GM12878 (cell line): ENCODE results near the gene LMF1. TPM values are rescaled to one million over a fixed set of nuclear protein-coding genes. Genes with fewer than 3 reads are reported as not detected.

Experiments
- ATAC-seq: fragments of 200-7000 bp; cut with Tn5 transposase; 3 replicates; pipeline ENCODE4 v1.9.1; 2020; ENCODE audit warnings: mild to moderate bottlenecking, moderate library complexity
- BruUV-seq: library from RNA; stranded (reverse); fragments of 400-500 nt; replicated peaks from 2 replicates; lab custom pipeline; 2021; lab: Mats Ljungman, UMichigan
- CTCF ChIA-PET: fragments of 300-600 bp; sonication (Branson Sonifier 250); formaldehyde crosslinking; extraction: SDS; loops from one replicate; lab custom pipeline; 2021; ENCODE audit warnings: inconsistent platforms; lab: Yijun Ruan, JAX
- POLR2A ChIA-PET: fragments of 350-600 bp; formaldehyde crosslinking; extraction: SDS; loops from one replicate; lab custom pipeline; 2021; ENCODE audit warnings: inconsistent platforms; lab: Charles Lee
- RAD21 ChIA-PET: fragments of 300-600 bp; sonication (Branson Sonifier 250); formaldehyde crosslinking; loops from one replicate; lab custom pipeline; 2023; ENCODE audit warnings: antibody characterized with exemption; ENCODE audit not compliant: unreplicated experiment; lab: Charles Lee
- SMC1A ChIA-PET: fragments of 300-600 bp; sonication (Branson Sonifier 250); formaldehyde crosslinking; loops from one replicate; lab custom pipeline; 2023; ENCODE audit not compliant: unreplicated experiment, uncharacterized antibody; lab: Charles Lee
- DNase-seq: peaks from one replicate; pipeline ENCODE4 v3.0.0-alpha.2; 2011; ENCODE audit warnings: low read depth, low spot score
- FAIRE-seq: peaks from 3 replicates; lab custom pipeline; 2011; peaks lifted over from hg19 to GRCh38; lab: Jason Lieb, UNC
- H2AFZ ChIP-seq: 2 replicates; pipeline ENCODE4 v1.6.0; 2011; ENCODE audit warnings: low read depth, low read length, control low read depth; ENCODE audit not compliant: control insufficient read depth
- H3K27ac ChIP-seq: 2 replicates; pipeline ENCODE4 v1.5.1; 2011; ENCODE audit warnings: control low read depth; ENCODE audit not compliant: control insufficient read depth, insufficient read depth
- H3K27me3 ChIP-seq, 2 experiments: replicated peaks in 1 of 2; 2 replicates each; pipeline versions ENCODE4 v1.6.0 to v1.6.1; 2011; ENCODE audit warnings: low read length in 1 of 2; ENCODE audit not compliant: control insufficient read depth in 2 of 2, insufficient read depth in 2 of 2
- H3K36me3 ChIP-seq, 2 experiments: 2 replicates each; pipeline ENCODE4 v1.5.1; 2011; ENCODE audit warnings: low read length in 1 of 2; ENCODE audit not compliant: control insufficient read depth in 2 of 2, insufficient read depth in 2 of 2
- H3K4me1 ChIP-seq: 2 replicates; pipeline ENCODE4 v1.6.1; 2011; ENCODE audit warnings: mild to moderate bottlenecking, low read length, moderate library complexity, mixed read lengths; ENCODE audit not compliant: control insufficient read depth, insufficient read depth
- H3K4me2 ChIP-seq: 2 replicates; pipeline ENCODE4 v1.6.0; 2011; ENCODE audit warnings: control low read depth; ENCODE audit not compliant: control insufficient read depth, insufficient read depth
- H3K4me3 ChIP-seq: fragments of 200-600 bp; sonication (generic); 2 replicates; pipeline ENCODE4 v1.5.1; 2016
- H3K79me2 ChIP-seq: 2 replicates; pipeline ENCODE4 v1.6.0; 2011; ENCODE audit warnings: low read length; ENCODE audit not compliant: control insufficient read depth, insufficient read depth
- H3K9ac ChIP-seq: 2 replicates; pipeline ENCODE4 v1.8.0; 2011; ENCODE audit warnings: low read length, control low read depth, mixed read lengths; ENCODE audit not compliant: control insufficient read depth, insufficient read depth
- H3K9me3 ChIP-seq: replicated peaks from 3 replicates; pipeline ENCODE4 v1.5.1; 2011; ENCODE audit warnings: mild to moderate bottlenecking, low read length; ENCODE audit not compliant: control insufficient read depth, insufficient read depth
- H4K20me1 ChIP-seq: 2 replicates; pipeline ENCODE4 v1.6.0; 2011; ENCODE audit not compliant: control insufficient read depth, insufficient read depth
- ASH2L ChIP-seq: fragments of 300-600, 200-600 bp; sonication (generic); IDR thresholded peaks from 2 replicates; pipeline ENCODE4 v1.6.1; 2017; ENCODE audit warnings: low read depth, mild to moderate bottlenecking, borderline replicate concordance
- CREM ChIP-seq: IDR thresholded peaks from 2 replicates; pipeline ENCODE4 v1.6.1; 2014; ENCODE audit warnings: antibody characterized with exemption, low read depth
- ESRRA ChIP-seq: IDR thresholded peaks from 2 replicates; pipeline ENCODE4 v1.6.1; 2012; ENCODE audit warnings: mild to moderate bottlenecking, low read length, improper control_type of control experiment
- EZH2 ChIP-seq: IDR thresholded peaks from 2 replicates; pipeline ENCODE4 v1.6.1; 2012; ENCODE audit warnings: low read depth, mild to moderate bottlenecking, control low read depth, inconsistent platforms, low read length, borderline replicate concordance; ENCODE audit not compliant: control insufficient read depth
- HDAC2 ChIP-seq: fragments of 200-600 bp; sonication (generic); IDR thresholded peaks from 2 replicates; pipeline ENCODE4 v1.6.1; 2017
- JUND ChIP-seq: IDR thresholded peaks from 2 replicates; pipeline ENCODE4 v1.6.1; 2012; ENCODE audit warnings: low read depth, mild to moderate bottlenecking, low read length, improper control_type of control experiment, moderate library complexity
- KDM1A ChIP-seq: fragments of 200-600 bp; sonication (generic); IDR thresholded peaks from 2 replicates; pipeline ENCODE4 v1.6.1; 2016; ENCODE audit warnings: borderline replicate concordance
- KLF5 ChIP-seq: fragments of 450-650 bp; IDR thresholded peaks from 2 replicates; pipeline ENCODE4 v1.6.1; 2014; ENCODE audit warnings: mild to moderate bottlenecking; ENCODE audit not compliant: partially characterized antibody
- MYB ChIP-seq: fragments of 150-350 bp; IDR thresholded peaks from 2 replicates; pipeline ENCODE4 v1.6.1; 2014; ENCODE audit warnings: mild to moderate bottlenecking, low read depth, low read length, borderline replicate concordance
- NFXL1 ChIP-seq: fragments of 450-650 bp; IDR thresholded peaks from 2 replicates; pipeline ENCODE4 v1.6.1; 2017; ENCODE audit warnings: antibody characterized with exemption, mild to moderate bottlenecking, borderline replicate concordance
- PML ChIP-seq: IDR thresholded peaks from 2 replicates; pipeline ENCODE4 v1.6.1; 2012; ENCODE audit warnings: low read length, inconsistent platforms
- POLR2AphosphoS5 ChIP-seq: IDR thresholded peaks from 2 replicates; pipeline ENCODE4 v1.6.1; 2011; ENCODE audit warnings: mild to moderate bottlenecking, low read length, inconsistent platforms
- RBBP5 ChIP-seq: fragments of 200-600 bp; sonication (generic); conservative IDR thresholded peaks from 2 replicates; pipeline ENCODE4 v1.6.1; 2016
- RUNX3 ChIP-seq: IDR thresholded peaks from 2 replicates; pipeline ENCODE4 v1.6.1; 2012; ENCODE audit warnings: low read length, inconsistent platforms
- SKIL ChIP-seq: fragments of 450-650 bp; IDR thresholded peaks from 2 replicates; pipeline ENCODE4 v1.6.1; 2017; ENCODE audit warnings: mild to moderate bottlenecking, low read depth, inconsistent platforms; ENCODE audit not compliant: poor library complexity, severe bottlenecking
- SMAD5 ChIP-seq: IDR thresholded peaks from 2 replicates; pipeline ENCODE4 v1.6.1; 2016; ENCODE audit warnings: antibody characterized with exemption, low read depth
- WGBS: methylation state at CpG from one replicate; pipeline ENCODE4 v1.1.6; 2016; ENCODE audit warnings: low lambda C conversion rate; ENCODE audit not compliant: insufficient replicate concordance, insufficient coverage; ENCODE audit errors: missing lambda C conversion rate; 5-methylcytosine and 5-hydroxymethylcytosine counted together
- in situ Hi-C: fragments of 300-500 bp; cut with MboI; formaldehyde crosslinking; loops from 9 replicates; pipeline ENCODE4 v1.14.3; 2018; ENCODE audit warnings: mixed read lengths
- intact Hi-C: fragments of 100-400 bp; cut with micrococcal nuclease; formaldehyde crosslinking; loops from one replicate; pipeline ENCODE4 v1.14.2; 2022; ENCODE audit not compliant: unreplicated experiment
- polyA plus RNA-seq, 11 experiments: library from polyadenylated mRNA; depleted of rRNA in 4 of 11; unstranded in 6 of 11; stranded (reverse) in 5 of 11; fragments of >200 nt; fragmentation: Nextera tagmentation in 4 of 11; fragmentation: Illumina TruSeq in 1 of 11; extraction: Ambion mirVana in 4 of 11; extraction: Trizol in 1 of 11; gene quantifications; 1 replicate in 1 of 11; 2 replicates in 10 of 11; pipeline versions ENCODE4 v1.2.1 to v1.2.3, GENCODE V29; 2011 to 2016; ENCODE audit warnings: inconsistent platforms in 2 of 11, missing spikeins in 2 of 11, low read depth in 1 of 11
- total RNA-seq, 4 experiments: library from RNA; depleted of rRNA in 3 of 4; stranded (reverse); fragments of >200 nt in 3 of 4; fragmentation: Illumina TruSeq in 1 of 4; extraction: Trizol in 1 of 4; gene quantifications; 2 replicates each; pipeline versions ENCODE4 v1.2.1 to v1.2.3, GENCODE V29; 2013 to 2021
- TF ChIP-seq, protein P1 (sequence below): fragments of 450-650 bp; IDR thresholded peaks from 2 replicates; pipeline ENCODE4 v1.6.1; 2016; ENCODE audit warnings: mild to moderate bottlenecking

Gene LMF1
- total and polyA plus RNA-seq, 10 of the 15 experiments (the other 5 are each of a cell fraction or from before 2014, with no cell fraction given), result 0.18 to 3.2 (median 1.4) TPM; not detected in 1

DNA sequence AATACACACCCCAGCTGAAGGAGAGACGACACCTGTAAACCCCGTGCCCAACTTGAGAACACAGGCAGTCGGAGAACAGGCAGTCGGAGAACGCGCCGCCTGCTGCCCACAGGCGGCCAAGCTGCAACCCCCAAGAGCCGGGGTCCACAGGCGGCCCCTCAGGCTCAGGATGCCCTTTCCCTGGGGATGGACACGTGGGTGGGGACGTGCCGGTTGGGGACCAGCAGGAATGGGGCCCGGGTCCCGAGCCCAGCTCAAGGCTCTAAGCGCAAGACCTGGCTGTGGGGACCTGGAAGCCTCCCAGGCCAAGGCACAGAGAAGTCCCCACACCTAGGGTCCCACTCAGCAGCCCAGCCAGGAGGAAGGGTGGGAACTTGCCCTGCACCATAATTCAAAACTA lies 90.8 kb downstream of the LMF1 start:
- Histone ChIP-seq H3K4me1 (peaks cover 4% of the 10 kb centered on the region; the same call in 1 of the 2 replicates), H3K27me3 (no peaks in the 10 kb centered on the region), H3K9ac (no peak overlapping the region), H2AFZ (no peak overlapping the region), H3K79me2 (no peaks in the 10 kb centered on the region), H3K4me2 (no peak overlapping the region), H3K4me3 (no peak overlapping the region), H3K36me3 (no peaks in the 10 kb centered on the region), H4K20me1 (no peaks in the 10 kb centered on the region), H3K27ac (no peak overlapping the region), H3K9me3 (no peaks in the 10 kb centered on the region; the same call in 1 of the 3 replicates)
- DNase-seq, result no peak
- TF ChIP-seq KDM1A (no peak), CREM (no peak), RUNX3 (no peak), NFXL1 (no peak), SMAD5 (no peak), KLF5 (no peak)
- ATAC-seq, result no peak
- intact Hi-C loops (no loop called here), in situ Hi-C loops (no loop called here)
- FAIRE-seq, result no peak
- 71% methylated on average over 16 of the region's 16 CpGs for WGBS
- BruUV-seq, result no TSS peak
- POLR2A ChIA-PET, result no interaction called here
- SMC1A ChIA-PET, result no interaction called here
- RAD21 ChIA-PET, result no interaction called here
- CTCF ChIA-PET, result no interaction called here

- no TSS peak for BruUV-seq
- Histone ChIP-seq H4K20me1 (no peaks in the 10 kb centered on the region), H3K36me3 (no peaks in the 10 kb centered on the region), H3K9me3 (no peaks in the 10 kb centered on the region; the same call in 1 of the 3 replicates), H2AFZ (no peak overlapping the region), H3K79me2 (no peaks in the 10 kb centered on the region), H3K4me2 (no peak overlapping the region), H3K27me3 (no peaks in the 10 kb centered on the region), H3K9ac (no peak overlapping the region), H3K27ac (no peak overlapping the region), H3K4me1 (peaks cover 4% of the 10 kb centered on the region; the same call in 1 of the 2 replicates), H3K4me3 (no peak overlapping the region)
- ATAC-seq, result no peak
- ChIA-PET POLR2A (no interaction called here), SMC1A (no interaction called here), RAD21 (no interaction called here), CTCF (no interaction called here)
- intact Hi-C loops, result no loop called here
- no peak for DNase-seq
- no peak for FAIRE-seq
- in situ Hi-C loops, result no loop called here
- WGBS, result 76% methylated on average over 27 of the region's 27 CpGs
- TF ChIP-seq JUND (no peak), NFXL1 (no peak), ESRRA (no peak), ASH2L (no peak), SKIL (no peak), HDAC2 (no peak), MYB (no peak), PML (no peak), POLR2AphosphoS5 (no peak), EZH2 (no peak), RBBP5 (no peak)
- TF ChIP-seq, protein P1, sequence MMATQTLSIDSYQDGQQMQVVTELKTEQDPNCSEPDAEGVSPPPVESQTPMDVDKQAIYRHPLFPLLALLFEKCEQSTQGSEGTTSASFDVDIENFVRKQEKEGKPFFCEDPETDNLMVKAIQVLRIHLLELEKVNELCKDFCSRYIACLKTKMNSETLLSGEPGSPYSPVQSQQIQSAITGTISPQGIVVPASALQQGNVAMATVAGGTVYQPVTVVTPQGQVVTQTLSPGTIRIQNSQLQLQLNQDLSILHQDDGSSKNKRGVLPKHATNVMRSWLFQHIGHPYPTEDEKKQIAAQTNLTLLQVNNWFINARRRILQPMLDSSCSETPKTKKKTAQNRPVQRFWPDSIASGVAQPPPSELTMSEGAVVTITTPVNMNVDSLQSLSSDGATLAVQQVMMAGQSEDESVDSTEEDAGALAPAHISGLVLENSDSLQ, result no peak
Observed at GRCh38 chr16:879461-879861, 91.3 kb downstream of the LMF1 start.
